DMS53 (cell line): ENCODE results near the gene MYG1.

Source experiments
- DNase-seq: peaks from one replicate; lab custom pipeline; 2025; lab: John Stamatoyannopoulos, UW

The MYG1 gene

DNA sequence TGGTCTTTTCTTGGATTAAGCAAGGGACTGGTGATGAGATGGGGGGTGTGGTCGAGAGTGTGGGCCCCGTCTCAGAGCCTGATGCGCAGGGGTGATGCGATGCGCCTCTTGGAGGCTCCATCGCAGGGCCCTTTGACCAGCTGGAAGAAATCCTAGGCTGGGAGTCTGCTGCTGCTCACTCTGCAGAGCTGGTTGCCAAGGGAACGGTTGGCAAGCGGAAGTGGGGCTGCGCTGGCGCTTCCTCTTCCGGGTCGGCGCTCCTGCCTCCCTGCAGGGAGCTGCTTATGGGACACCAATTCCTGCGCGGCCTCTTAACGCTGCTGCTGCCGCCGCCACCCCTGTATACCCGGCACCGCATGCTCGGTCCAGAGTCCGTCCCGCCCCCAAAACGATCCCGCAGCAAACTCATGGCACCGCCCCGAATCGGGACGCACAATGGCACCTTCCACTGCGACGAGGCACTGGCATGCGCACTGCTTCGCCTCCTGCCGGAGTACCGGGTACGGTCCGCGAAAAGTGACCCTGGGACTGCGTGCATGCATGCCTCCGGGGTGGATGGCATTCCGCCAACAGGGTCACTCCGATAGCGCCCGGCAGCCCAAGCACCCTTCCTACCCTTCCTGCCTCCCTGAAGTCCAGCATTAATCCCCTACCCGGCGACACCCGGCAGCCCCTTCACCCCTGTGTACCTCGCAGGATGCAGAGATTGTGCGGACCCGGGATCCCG lies at the start of gene MYG1:
TSS of gene MYG1 (plus strand) at position 242 of the 727 bp plus-strand sequence. CDS start at position 285, 43 bp downstream.
- DNase-seq: peak; percentile 98

DNA sequence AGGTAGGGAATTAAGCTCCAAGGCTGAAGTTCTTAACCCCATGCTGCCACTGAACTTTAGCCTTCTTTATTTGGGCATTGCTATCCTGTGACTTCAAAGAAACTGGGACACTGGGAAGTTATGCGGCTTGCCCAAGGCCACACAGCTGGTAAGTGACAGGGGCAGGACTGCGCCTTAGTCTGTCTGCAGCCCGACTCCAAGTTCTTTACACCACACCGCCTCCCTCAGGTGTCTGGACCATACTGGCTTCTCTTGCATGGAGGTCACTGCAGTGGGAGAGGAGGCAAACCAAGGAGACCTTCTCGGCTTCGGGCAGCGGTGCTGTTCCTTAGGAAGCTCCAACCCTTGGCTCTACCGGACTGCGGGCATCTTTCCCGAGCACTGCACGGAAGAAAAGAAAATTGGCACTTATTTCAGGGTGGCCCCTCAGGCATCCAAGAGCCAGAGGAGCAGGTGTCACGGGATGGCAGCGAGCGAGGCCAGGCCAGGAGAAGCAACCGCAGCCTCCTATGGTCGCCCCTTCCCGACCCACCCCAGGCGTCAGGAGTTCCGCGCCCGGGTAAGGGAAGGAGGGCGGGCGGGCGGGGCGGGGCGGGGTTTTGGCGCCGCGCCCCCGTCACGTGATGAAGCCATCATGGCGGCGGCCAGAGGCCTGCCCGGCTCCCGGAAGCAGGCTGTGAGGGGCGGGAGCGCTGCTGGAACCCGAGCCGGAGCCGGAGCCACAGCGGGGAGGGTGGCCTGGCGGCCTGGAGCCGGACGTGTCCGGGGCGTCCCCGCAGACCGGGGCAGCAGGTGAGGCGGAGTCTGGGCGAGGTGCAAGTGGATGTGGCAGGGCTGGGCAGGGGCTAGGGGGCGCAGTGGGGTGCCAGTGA lies 47.8 kb upstream of the MYG1 start:
- DNase-seq: peak; percentile 92

DNA sequence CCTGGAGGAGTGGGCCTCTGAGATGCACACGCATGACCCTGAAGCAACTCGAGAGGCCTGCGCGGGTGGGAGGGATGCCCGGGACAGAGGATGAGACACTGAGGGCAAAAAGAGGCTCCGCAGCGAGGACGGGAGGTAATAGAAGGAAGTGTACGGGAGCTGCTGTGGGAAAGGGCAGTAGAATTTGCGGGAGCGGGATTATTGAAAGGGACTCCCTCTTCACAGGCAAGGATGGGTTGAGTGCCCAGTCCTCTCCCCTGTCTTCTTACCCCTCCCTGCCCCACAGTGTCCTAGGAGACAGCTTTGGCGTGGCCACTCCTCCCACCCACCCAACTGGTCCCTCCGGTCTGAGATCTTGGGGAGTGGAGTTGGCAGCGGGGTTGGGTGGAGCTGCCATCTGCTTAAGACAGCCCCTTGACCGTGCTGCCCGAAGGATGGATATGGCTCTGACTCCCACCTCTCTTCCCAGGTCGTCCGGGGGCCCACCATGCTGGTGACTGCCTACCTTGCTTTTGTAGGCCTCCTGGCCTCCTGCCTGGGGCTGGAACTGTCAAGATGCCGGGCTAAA lies 47.1 kb upstream of the MYG1 start:
- DNase-seq: peak; percentile 75

- no peak for DNase-seq
Measured at GRCh38 chr12:53253298-53253697, 46.2 kb upstream of the MYG1 start.

GRCh38 chr12:53254816-53255545 lies 44.5 kb upstream of the MYG1 start:
- DNase-seq: no peak

DNA sequence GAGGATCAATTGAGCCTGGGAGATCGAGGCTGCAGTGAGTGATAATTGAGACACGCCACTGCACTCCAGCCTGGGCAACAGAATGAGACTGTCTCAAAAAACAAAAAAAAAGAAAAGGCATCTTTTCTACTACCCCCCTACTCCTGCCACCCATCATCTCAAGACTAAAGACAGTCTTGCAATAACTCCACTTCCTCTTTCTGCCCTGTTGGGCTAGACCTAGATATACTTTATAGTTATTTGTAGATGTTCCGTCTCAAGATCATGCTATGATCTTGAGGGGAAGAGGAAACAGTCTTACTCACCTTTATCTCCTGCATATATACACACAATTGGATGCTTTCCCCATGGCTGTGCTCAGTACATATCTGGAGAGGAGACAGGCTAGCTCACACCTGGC lies 43.5 kb upstream of the MYG1 start:
- no peak for DNase-seq

- DNase-seq: peak; percentile 64
Measured at GRCh38 chr12:53258541-53259539, 40.7 kb upstream of the MYG1 start.

- no peak for DNase-seq
Measured at GRCh38 chr12:53259891-53260290, 39.6 kb upstream of the MYG1 start.

DNA sequence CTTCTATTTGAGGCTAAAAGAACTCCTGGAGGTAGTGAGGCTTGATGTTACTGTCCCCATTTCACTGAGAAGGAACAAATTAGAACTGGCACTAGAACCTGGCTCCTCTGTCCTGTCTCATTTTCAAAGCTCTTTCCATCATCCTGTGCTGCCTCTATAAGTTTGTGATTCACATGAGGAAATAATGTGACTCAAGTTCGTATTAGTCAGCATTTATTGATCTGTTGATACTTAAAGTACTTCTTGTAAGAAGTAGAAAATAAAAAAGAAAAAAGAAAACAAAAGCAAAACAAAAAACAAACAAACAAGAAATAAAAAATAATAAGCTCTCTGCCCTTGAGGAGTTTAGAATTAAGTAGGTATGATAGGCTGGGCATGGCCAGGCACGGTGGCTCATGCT lies 33.7 kb upstream of the MYG1 start:
- no peak for DNase-seq

GRCh38 chr12:53267306-53267998 lies 32.0 kb upstream of the MYG1 start:
- no peak for DNase-seq

DNA sequence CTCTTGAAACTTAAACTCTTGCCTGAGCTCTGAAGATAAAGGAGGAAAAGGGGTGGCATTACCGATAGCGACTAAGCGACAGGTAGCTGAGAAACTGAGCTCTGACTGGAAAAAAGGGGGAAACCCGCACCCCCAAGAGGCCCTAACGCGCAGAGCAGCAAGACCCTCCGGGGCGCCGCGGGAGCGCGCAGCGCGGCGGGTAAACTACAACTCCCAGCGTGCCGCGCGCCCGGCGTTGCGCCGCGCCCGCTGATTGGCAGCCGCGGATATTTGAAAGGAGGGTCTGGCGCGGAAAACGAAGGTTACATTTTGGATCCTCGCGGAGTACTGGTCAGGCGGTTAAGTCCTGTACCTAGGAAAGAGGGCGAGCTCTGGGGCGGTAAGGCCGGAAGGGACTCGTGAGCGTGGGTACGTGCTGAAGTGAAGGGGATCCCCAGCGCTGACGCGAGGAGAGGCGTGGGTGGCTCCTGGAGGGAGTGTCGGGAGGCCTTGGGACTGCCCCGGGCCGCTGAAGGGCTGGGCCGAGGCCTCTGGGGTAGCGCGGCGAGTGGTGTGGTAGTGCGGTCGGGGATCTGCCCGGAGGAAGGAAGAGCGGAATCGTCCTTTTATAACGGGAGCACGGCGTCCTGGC lies 31.4 kb upstream of the MYG1 start, which contains the start of gene ESPL1:
TSS of gene ESPL1 (plus strand) at position 301 of the 631 bp plus-strand sequence. CDS start 468 bp downstream, outside the sequence.
- DNase-seq: peak; percentile 81

DNA sequence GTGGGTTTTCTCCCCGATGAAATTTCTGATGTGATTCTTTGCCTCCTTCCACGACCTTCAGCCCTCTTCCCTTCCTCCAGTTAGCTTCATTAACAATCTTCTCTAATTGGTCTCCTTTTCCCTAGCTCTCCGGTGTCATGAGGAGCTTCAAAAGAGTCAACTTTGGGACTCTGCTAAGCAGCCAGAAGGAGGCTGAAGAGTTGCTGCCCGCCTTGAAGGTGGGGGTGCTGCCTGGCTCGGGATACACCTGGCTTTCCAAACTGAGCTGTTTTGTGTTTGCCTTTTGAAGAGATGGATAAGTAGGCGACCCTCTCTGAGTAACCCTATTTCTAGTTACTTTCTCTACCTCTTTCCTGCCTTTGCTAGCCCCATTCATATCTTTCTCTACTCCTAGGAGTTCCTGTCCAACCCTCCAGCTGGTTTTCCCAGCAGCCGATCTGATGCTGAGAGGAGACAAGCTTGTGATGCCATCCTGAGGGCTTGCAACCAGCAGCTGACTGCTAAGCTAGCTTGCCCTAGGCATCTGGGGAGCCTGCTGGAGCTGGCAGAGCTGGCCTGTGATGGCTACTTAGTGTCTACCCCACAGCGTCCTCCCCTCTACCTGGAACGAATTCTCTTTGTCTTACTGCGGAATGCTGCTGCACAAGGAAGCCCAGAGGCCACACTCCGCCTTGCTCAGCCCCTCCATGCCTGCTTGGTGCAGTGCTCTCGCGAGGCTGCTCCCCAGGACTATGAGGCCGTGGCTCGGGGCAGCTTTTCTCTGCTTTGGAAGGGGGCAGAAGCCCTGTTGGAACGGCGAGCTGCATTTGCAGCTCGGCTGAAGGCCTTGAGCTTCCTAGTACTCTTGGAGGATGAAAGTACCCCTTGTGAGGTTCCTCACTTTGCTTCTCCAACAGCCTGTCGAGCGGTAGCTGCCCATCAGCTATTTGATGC lies 30.6 kb upstream of the MYG1 start:
- peak; percentile 35 for DNase-seq

- no peak for DNase-seq
Measured at GRCh38 chr12:53274445-53274844, 25.1 kb upstream of the MYG1 start.

DNA sequence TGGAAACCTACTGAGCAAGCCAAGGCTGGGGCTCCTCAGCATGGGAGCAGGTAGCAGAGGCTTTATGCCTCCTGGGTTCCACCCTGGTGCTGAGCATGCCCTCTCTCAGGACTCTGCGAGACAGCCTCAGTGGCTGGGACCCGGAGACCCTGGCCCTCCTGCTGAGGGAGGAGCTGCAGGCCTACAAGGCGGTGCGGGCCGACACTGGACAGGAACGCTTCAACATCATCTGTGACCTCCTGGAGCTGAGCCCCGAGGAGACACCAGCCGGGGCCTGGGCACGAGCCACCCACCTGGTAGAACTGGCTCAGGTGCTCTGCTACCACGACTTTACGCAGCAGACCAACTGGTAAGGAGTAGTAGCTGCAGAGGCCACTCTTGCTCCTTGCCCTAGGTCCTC lies 23.0 kb upstream of the MYG1 start:
- no peak for DNase-seq

- no peak for DNase-seq
Measured at GRCh38 chr12:53277981-53278380, 21.5 kb upstream of the MYG1 start.

GRCh38 chr12:53279283-53279869 lies 20.1 kb upstream of the MYG1 start:
- DNase-seq: no peak

GRCh38 chr12:53279888-53280498 lies 19.5 kb upstream of the MYG1 start:
- DNase-seq: no peak

DNA sequence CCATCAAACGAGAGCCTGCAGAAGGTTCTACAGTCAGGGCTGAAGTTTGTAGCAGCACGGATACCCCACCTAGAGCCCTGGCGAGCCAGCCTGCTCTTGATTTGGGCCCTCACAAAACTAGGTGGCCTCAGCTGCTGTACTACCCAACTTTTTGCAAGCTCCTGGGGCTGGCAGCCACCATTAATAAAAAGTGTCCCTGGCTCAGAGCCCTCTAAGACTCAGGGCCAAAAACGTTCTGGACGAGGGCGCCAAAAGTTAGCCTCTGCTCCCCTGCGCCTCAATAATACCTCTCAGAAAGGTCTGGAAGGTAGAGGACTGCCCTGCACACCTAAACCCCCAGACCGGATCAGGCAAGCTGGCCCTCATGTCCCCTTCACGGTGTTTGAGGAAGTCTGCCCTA lies 13.0 kb upstream of the MYG1 start:
- DNase-seq: no peak
